ENCODE results near the gene GON4L. TPM values are rescaled to one million over a fixed set of nuclear protein-coding genes. Genes with fewer than 3 reads are reported as not detected.

The GON4L gene
- total RNA-seq, 1 experiment from 2014 or later = 31.2 TPM

- BruUV-seq (replicated peaks) = no TSS peak
These were observed 15.5 kb upstream of the GON4L start for GRCh38 chr1:155872527-155872926.

GRCh38 chr1:155871390-155871789 lies 14.4 kb upstream of the GON4L start:
- H3F3A ChIP-seq (ENCODE audit: low read length, unreplicated experiment) = no peaks in the 10 kb centered on the region
- H3K4me1 ChIP-seq (ENCODE audit: insufficient read depth, low read length) = no peaks in the 10 kb centered on the region
- no peak for DNase-seq
- H3K36me3 ChIP-seq (ENCODE audit: low read depth, low read length) = no peaks in the 10 kb centered on the region
- H3K4me3 ChIP-seq (ENCODE audit: low read length) = no peak overlapping the region
- no peak overlapping the region for H3K27ac ChIP-seq (ENCODE audit: low read length)
- H3K79me2 ChIP-seq (ENCODE audit: low read length) = no peaks in the 10 kb centered on the region
- no peak overlapping the region for H3K4me2 ChIP-seq (ENCODE audit: low read length)
- no TSS peak for BruUV-seq (replicated peaks)
- ChIA-PET CTCF (no interaction called here), POLR2A (ENCODE audit: unreplicated experiment) (no interaction called here)
- H3K9me3 ChIP-seq (ENCODE audit: low read length) = no peaks in the 10 kb centered on the region
- H4K20me1 ChIP-seq (ENCODE audit: low read length) = no peaks in the 10 kb centered on the region
- intact Hi-C loops (cut with micrococcal nuclease) = no loop called here
- H3K9me2 ChIP-seq (replicated peaks; ENCODE audit: low read length) = no peaks in the 10 kb centered on the region
- H3K27me3 ChIP-seq (ENCODE audit: low read length) = no peaks in the 10 kb centered on the region
- no peak overlapping the region for H2AFZ ChIP-seq (ENCODE audit: low read length)
- H3K9ac ChIP-seq (ENCODE audit: low read length) = no peak overlapping the region
- TF ChIP-seq, protein P1, sequence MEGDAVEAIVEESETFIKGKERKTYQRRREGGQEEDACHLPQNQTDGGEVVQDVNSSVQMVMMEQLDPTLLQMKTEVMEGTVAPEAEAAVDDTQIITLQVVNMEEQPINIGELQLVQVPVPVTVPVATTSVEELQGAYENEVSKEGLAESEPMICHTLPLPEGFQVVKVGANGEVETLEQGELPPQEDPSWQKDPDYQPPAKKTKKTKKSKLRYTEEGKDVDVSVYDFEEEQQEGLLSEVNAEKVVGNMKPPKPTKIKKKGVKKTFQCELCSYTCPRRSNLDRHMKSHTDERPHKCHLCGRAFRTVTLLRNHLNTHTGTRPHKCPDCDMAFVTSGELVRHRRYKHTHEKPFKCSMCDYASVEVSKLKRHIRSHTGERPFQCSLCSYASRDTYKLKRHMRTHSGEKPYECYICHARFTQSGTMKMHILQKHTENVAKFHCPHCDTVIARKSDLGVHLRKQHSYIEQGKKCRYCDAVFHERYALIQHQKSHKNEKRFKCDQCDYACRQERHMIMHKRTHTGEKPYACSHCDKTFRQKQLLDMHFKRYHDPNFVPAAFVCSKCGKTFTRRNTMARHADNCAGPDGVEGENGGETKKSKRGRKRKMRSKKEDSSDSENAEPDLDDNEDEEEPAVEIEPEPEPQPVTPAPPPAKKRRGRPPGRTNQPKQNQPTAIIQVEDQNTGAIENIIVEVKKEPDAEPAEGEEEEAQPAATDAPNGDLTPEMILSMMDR (conservative IDR thresholded peaks at IDR 0.05; ENCODE audit: low read depth, low read length) = no peak
- no peak for TF ChIP-seq EZH2 (IDR thresholded peaks at IDR 0.05; ENCODE audit: low read length, unreplicated experiment)
- TF ChIP-seq EZH2phosphoT487 (IDR thresholded peaks at IDR 0.05; ENCODE audit: borderline replicate concordance, low read length) = no peak
- ATAC-seq = no peak

More at GRCh38 chr1:155872527-155872926, 15.5 kb upstream of the GON4L start:
- intact Hi-C loops (cut with micrococcal nuclease) = no loop called here
- Histone ChIP-seq H3K27ac (ENCODE audit: low read length) (no peak overlapping the region), H3K4me2 (ENCODE audit: low read length) (no peak overlapping the region), H3K9ac (ENCODE audit: low read length) (no peak overlapping the region), H3K4me1 (ENCODE audit: insufficient read depth, low read length) (no peaks in the 10 kb centered on the region), H3K27me3 (ENCODE audit: low read length) (no peaks in the 10 kb centered on the region), H3F3A (ENCODE audit: low read length, unreplicated experiment) (no peaks in the 10 kb centered on the region), H3K4me3 (ENCODE audit: low read length) (no peak overlapping the region), H3K79me2 (ENCODE audit: low read length) (no peaks in the 10 kb centered on the region), H3K36me3 (ENCODE audit: low read depth, low read length) (no peaks in the 10 kb centered on the region), H3K9me3 (ENCODE audit: low read length) (no peaks in the 10 kb centered on the region), H2AFZ (ENCODE audit: low read length) (no peak overlapping the region), H3K9me2 (replicated peaks; ENCODE audit: low read length) (no peaks in the 10 kb centered on the region), H4K20me1 (ENCODE audit: low read length) (no peaks in the 10 kb centered on the region)
- ATAC-seq (no peak), DNase-seq (no peak)
- CTCF ChIA-PET = no interaction called here
- TF ChIP-seq, protein P1 (conservative IDR thresholded peaks at IDR 0.05; ENCODE audit: low read depth, low read length) = no peak
- no peak for TF ChIP-seq EZH2 (IDR thresholded peaks at IDR 0.05; ENCODE audit: low read length, unreplicated experiment)
- POLR2A ChIA-PET (ENCODE audit: unreplicated experiment) = interaction anchor here (0.6 kb wide), 1 partner anchor 15 kb away, joined by 3 read pairs; no protein-coding TSS in a partner anchor

- no peaks in the 10 kb centered on the region for H3K36me3 ChIP-seq (ENCODE audit: low read depth, low read length)
- intact Hi-C loops (cut with micrococcal nuclease) = no loop called here
- H3K9me3 ChIP-seq (ENCODE audit: low read length) = no peaks in the 10 kb centered on the region
- TF ChIP-seq, protein P1 (conservative IDR thresholded peaks at IDR 0.05; ENCODE audit: low read depth, low read length) = no peak
- TF ChIP-seq EZH2 (IDR thresholded peaks at IDR 0.05; ENCODE audit: low read length, unreplicated experiment) = no peak
- TF ChIP-seq EZH2phosphoT487 (IDR thresholded peaks at IDR 0.05; ENCODE audit: borderline replicate concordance, low read length) = no peak
- no peak overlapping the region for H3K4me2 ChIP-seq (ENCODE audit: low read length)
- no peaks in the 10 kb centered on the region for H3F3A ChIP-seq (ENCODE audit: low read length, unreplicated experiment)
- H3K9me2 ChIP-seq (replicated peaks; ENCODE audit: low read length) = no peaks in the 10 kb centered on the region
- H4K20me1 ChIP-seq (ENCODE audit: low read length) = no peaks in the 10 kb centered on the region
- ATAC-seq (no peak), DNase-seq (no peak)
- H2AFZ ChIP-seq (ENCODE audit: low read length) = no peak overlapping the region
- POLR2A ChIA-PET (ENCODE audit: unreplicated experiment) = no interaction called here
- no peak overlapping the region for H3K27ac ChIP-seq (ENCODE audit: low read length)
- no peaks in the 10 kb centered on the region for H3K4me1 ChIP-seq (ENCODE audit: insufficient read depth, low read length)
- H3K27me3 ChIP-seq (ENCODE audit: low read length) = peaks cover 2% of the 10 kb centered on the region
- no peak overlapping the region for H3K9ac ChIP-seq (ENCODE audit: low read length)
- CTCF ChIA-PET = no interaction called here
- BruUV-seq (replicated peaks) = no TSS peak
- no peaks in the 10 kb centered on the region for H3K79me2 ChIP-seq (ENCODE audit: low read length)
- H3K4me3 ChIP-seq (ENCODE audit: low read length) = no peak overlapping the region
These were observed 10.8 kb upstream of the GON4L start for GRCh38 chr1:155867766-155868165.

Measured in PC-3 (cell line).